Hepatocyte (in vitro differentiated cells): ENCODE measurements around the gene GPER1.

Source experiments
- CTCF ChIP-seq: fragments of 200-600 bp; sonication (generic); IDR thresholded peaks from 2 replicates; pipeline ENCODE4 v1.5.1; 2016; ENCODE audit warnings: antibody characterized with exemption, mild to moderate bottlenecking; ENCODE audit not compliant: poor library complexity
- EZH2 ChIP-seq: fragments of 200-600 bp; sonication (generic); IDR thresholded peaks from 2 replicates; pipeline ENCODE4 v1.6.1; 2016; ENCODE audit warnings: antibody characterized with exemption, mild to moderate bottlenecking, borderline replicate concordance
- EZH2phosphoT487 ChIP-seq: fragments of 200-600 bp; sonication (generic); IDR thresholded peaks from one replicate; pipeline ENCODE4 v1.6.1; 2018; ENCODE audit warnings: antibody characterized with exemption, mild to moderate bottlenecking, low read depth, moderate library complexity; ENCODE audit not compliant: unreplicated experiment, severe bottlenecking

DNA sequence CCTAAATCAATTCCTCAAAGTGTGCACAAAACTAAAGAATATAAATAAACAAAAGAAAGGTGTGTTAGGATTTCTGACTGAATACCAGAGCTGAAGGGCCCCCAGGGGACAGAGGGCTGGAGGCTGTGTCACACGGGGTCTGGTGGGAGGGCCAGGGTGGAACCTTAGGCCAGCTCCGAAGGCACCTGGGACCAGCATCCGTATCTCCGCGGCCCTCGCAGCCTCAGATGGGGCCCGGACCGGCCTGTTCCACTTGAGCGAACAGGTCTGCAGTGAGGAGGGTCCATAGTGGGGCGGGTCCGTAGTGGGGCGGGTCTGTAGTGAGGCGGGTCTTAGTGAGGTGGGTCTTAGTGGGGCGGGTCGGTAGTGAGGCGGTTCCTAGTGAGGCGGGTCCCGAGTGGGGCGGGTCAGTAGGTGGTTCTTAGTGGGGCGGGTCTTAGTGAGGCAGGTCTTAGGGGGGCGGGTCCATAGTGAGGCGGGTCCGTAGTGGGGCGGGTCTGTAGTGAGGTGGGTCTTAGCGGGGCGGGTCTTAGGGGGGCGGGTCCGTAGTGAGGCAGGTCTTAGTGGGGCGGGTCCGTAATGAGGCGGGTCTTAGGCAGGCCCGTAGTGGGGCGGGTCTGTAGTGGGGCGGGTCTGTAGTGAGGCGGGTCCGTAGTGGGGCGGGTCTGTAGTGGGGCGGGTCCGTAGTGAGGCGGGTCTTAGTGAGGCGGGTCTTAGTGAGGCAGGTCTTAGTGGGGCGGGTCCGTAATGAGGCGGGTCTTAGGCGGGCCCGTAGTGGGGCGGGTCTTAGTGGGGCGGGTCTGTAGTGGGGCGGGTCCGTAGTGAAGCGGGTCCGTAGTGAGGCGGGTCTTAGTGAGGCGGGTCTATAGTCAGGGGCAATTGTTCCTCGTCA, 28.5 kb upstream of the GPER1 start:
- TF ChIP-seq EZH2phosphoT487, result no peak
- TF ChIP-seq CTCF, result no peak
- TF ChIP-seq EZH2, result no peak
